SJSA1 (cell line): Measurements from ENCODE around the gene PRRT2. TPM values are rescaled to one million over a fixed set of nuclear protein-coding genes. Genes with fewer than 3 reads are reported as not detected.

ENCODE experiments used
- DNase-seq, 2 experiments: peaks; one replicate each; pipeline ENCODE4 v3.0.0-alpha.2; 2015 to 2020; ENCODE audit warnings: low spot score in 2 of 2, low read depth in 1 of 2
- H3K27ac ChIP-seq: fragments of 250-450 bp; sonication (Bioruptor Pico); 2 replicates; pipeline ENCODE4 v1.5.1; 2020; ENCODE audit warnings: mild to moderate bottlenecking, moderate library complexity
- H3K27me3 ChIP-seq: fragments of 250-450 bp; sonication (Bioruptor Pico); replicated peaks from 2 replicates; pipeline ENCODE4 v1.5.1; 2020; ENCODE audit warnings: mild to moderate bottlenecking, moderate library complexity
- H3K36me3 ChIP-seq: fragments of 250-450 bp; sonication (Bioruptor Pico); 2 replicates; pipeline ENCODE4 v1.5.1; 2020; ENCODE audit warnings: mild to moderate bottlenecking
- H3K4me1 ChIP-seq: fragments of 250-450 bp; sonication (Bioruptor Pico); replicated peaks from 2 replicates; pipeline ENCODE4 v1.6.1; 2021; ENCODE audit warnings: mild to moderate bottlenecking
- H3K4me3 ChIP-seq: fragments of 250-450 bp; sonication (Bioruptor Pico); 2 replicates; pipeline ENCODE4 v1.5.1; 2020; ENCODE audit warnings: mild to moderate bottlenecking
- H3K9me3 ChIP-seq: fragments of 250-450 bp; sonication (Bioruptor Pico); replicated peaks from 2 replicates; pipeline ENCODE4 v1.5.1; 2020; ENCODE audit warnings: mild to moderate bottlenecking
- total RNA-seq: library from RNA; depleted of rRNA; stranded (reverse); fragments of >200 nt; shearing (Covaris generic); gene quantifications from 2 replicates; pipeline ENCODE4 v1.2.3, GENCODE V29; 2014

The PRRT2 gene
- total RNA-seq, 1 experiment from 2014 or later: 0.11 TPM

DNA sequence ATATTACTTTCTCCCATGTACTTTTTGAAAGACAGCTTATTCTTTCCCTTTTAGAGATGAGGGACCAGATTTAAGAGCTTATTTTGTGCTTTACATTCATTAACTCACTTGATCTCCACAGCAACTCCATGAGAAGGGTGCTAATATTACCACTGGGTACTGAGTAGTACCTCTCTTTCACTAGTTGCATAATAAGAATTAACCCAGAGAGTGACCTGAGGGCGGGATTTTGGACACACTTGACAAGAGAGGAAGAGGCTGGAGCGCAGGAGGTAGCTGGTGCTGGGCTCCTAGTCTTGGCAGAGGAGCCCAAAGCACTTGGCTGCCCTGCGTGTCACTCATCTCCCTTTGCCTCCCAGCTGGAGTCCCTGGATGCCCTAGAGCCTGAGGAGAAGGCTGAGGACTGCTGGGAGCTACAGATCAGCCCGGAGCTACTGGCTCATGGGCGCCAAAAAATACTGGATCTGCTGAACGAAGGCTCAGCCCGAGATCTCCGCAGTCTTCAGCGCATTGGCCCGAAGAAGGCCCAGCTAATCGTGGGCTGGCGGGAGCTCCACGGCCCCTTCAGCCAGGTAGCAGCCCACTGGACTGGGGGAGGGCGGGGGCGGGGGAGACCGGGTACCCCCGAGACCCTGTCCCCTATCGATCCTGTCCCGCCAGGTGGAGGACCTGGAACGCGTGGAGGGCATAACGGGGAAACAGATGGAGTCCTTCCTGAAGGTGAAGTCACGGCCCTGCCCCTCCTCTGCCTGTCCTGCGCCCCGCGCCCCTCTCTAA is 7.3 kb upstream of the PRRT2 start:
- Histone ChIP-seq H3K9me3 (no peaks in the 10 kb centered on the region), H3K36me3 (peaks cover 81% of the 10 kb centered on the region), H3K4me3 (peak overlapping the region; percentile 47), H3K4me1 (peaks cover 32% of the 10 kb centered on the region), H3K27me3 (no peaks in the 10 kb centered on the region), H3K27ac (peak overlapping the region; percentile 95)
- DNase-seq: peak in 1 of 2 experiments; percentile 27

DNA sequence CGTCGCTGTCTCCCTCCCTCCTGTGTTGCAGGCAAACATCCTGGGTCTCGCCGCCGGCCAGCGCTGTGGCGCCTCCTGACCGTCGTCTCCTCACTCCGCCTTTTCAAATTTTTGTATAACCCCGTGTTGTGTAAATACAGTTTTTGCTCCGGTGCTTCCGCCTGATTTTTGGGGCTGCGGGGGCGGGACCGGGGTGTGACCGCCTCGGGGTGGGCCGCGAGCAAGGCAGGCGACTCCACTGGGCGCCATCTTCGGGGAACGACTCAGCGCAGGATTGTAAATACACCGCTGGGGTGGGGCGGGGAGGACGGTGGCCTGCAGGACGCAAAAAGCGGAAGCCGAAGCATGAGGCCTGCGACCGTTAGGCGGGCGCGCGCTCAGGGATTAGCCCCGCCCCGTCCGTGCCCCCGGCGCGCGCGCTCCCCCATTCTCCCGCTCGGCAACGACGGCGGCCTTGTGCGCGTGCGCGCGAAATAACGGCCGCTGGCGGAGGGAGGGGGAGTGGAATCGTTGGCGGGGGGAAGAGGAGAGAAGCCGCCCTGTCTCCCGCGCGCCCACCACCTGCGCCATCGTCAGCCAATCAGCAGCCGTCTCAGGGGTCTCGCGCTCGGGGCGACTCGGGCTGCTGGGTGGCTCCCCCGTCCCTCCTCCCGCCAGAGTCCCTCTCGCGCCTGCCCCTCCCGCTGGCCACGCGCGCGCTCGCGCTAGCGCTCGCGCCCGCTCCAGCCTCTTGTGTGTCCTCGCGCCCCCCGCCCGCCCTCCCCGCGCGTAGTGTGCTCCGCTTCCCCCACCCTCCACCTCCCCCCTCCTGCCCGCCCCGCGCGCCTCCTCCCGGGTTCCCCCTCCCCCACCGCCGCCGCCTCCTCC is 6.5 kb upstream of the PRRT2 start:
- Histone ChIP-seq H3K4me3 (peak overlapping the region; percentile 47), H3K4me1 (peaks cover 39% of the 10 kb centered on the region), H3K9me3 (no peaks in the 10 kb centered on the region), H3K27me3 (no peaks in the 10 kb centered on the region), H3K36me3 (peaks cover 81% of the 10 kb centered on the region), H3K27ac (peak overlapping the region; percentile 95)
- peak; percentile 98 to 99 for DNase-seq

DNA sequence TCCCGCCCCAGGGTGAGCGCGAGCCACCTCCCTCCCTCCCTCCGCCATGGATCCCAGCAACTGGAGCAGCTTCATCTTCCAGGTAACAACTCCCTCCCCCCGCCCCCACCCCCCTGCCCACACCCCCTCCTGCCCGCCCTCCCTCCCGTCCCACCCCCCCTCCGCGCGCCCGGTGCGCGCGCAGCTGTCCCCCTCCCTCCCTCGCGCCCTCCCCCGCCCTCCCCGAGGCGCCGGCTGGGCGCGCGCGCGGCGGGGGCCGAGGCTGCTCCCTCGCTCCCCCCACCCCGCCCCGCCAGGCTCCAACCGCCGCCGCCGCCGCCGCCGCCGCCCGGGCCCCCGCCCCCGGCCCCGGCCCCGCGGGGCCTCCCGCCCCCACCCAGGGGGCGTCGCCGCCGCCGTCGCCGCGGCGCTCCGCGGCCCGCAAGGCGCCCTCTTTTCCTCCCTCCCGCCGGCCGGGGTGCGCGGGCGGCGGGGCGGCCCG is 5.9 kb upstream of the PRRT2 start, which contains the start of gene MAZ:
MAZ (plus strand) TSS at position 431 of the 481 bp plus-strand sequence. CDS start 173 bp downstream, outside the sequence.
- H3K9me3 ChIP-seq: no peaks in the 10 kb centered on the region
- peak within 1 kb of the TSS; percentile 58 for H3K4me3 ChIP-seq
- H3K36me3 ChIP-seq: peaks cover 79% of the 10 kb centered on the region
- H3K4me1 ChIP-seq: peaks cover 45% of the 10 kb centered on the region
- peak within 1 kb of the TSS; percentile 95 for H3K27ac ChIP-seq
- H3K27me3 ChIP-seq: no peaks in the 10 kb centered on the region
- DNase-seq: peak in 1 of 2 experiments; percentile 95

DNA sequence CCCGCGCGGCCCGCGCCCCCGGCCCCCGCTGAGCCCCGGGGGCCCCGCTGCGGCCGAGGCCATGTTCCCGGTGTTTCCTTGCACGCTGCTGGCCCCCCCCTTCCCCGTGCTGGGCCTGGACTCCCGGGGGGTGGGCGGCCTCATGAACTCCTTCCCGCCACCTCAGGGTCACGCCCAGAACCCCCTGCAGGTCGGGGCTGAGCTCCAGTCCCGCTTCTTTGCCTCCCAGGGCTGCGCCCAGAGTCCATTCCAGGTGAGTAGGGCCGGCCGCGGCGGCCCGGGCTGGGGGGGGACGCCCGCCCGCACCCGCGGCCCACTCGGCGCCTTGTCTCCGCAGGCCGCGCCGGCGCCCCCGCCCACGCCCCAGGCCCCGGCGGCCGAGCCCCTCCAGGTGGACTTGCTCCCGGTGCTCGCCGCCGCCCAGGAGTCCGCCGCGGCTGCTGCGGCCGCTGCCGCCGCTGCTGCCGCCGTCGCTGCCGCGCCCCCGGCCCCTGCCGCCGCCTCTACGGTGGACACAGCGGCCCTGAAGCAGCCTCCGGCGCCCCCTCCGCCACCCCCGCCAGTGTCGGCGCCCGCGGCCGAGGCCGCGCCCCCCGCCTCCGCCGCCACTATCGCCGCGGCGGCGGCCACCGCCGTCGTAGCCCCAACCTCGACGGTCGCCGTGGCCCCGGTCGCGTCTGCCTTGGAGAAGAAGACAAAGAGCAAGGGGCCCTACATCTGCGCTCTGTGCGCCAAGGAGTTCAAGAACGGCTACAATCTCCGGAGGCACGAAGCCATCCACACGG is 5.2 kb upstream of the PRRT2 start:
- Histone ChIP-seq H3K4me1 (peaks cover 51% of the 10 kb centered on the region), H3K9me3 (no peaks in the 10 kb centered on the region), H3K4me3 (peak overlapping the region; percentile 58), H3K27me3 (no peaks in the 10 kb centered on the region), H3K36me3 (peaks cover 72% of the 10 kb centered on the region), H3K27ac (peak overlapping the region; percentile 67)
- peak; percentile 52 to 79 for DNase-seq

DNA sequence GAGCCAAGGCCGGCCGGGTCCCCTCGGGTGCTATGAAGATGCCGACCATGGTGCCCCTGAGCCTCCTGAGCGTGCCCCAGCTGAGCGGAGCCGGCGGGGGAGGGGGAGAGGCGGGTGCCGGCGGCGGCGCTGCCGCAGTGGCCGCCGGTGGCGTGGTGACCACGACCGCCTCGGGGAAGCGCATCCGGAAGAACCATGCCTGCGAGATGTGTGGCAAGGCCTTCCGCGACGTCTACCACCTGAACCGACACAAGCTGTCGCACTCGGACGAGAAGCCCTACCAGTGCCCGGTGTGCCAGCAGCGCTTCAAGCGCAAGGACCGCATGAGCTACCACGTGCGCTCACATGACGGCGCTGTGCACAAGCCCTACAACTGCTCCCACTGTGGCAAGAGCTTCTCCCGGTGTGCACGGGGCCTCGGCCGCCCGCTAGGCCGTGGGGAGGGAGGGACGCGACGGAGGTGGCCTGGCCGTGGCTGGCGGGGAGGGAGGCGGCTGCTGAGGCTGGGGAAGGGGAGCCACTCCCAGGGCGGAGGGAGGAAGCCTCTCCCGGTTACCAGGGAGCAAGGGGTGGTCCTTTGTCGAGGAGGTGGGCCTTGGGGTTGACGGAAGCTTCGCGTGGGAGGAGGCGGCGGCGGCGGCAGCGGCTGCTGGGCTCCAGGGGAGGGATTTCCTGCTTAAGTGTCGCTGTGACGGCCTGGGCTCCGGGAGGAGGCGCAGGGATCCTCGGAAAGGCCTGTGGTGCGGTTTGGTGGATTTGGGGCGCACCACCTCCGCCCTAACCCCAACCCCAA is 4.4 kb upstream of the PRRT2 start:
- Histone ChIP-seq H3K4me3 (peak overlapping the region; percentile 58), H3K27me3 (no peaks in the 10 kb centered on the region), H3K4me1 (peaks cover 59% of the 10 kb centered on the region), H3K36me3 (peaks cover 64% of the 10 kb centered on the region), H3K27ac (peak overlapping the region; percentile 20), H3K9me3 (no peaks in the 10 kb centered on the region)
- DNase-seq: peak; percentile 89 to 93

DNA sequence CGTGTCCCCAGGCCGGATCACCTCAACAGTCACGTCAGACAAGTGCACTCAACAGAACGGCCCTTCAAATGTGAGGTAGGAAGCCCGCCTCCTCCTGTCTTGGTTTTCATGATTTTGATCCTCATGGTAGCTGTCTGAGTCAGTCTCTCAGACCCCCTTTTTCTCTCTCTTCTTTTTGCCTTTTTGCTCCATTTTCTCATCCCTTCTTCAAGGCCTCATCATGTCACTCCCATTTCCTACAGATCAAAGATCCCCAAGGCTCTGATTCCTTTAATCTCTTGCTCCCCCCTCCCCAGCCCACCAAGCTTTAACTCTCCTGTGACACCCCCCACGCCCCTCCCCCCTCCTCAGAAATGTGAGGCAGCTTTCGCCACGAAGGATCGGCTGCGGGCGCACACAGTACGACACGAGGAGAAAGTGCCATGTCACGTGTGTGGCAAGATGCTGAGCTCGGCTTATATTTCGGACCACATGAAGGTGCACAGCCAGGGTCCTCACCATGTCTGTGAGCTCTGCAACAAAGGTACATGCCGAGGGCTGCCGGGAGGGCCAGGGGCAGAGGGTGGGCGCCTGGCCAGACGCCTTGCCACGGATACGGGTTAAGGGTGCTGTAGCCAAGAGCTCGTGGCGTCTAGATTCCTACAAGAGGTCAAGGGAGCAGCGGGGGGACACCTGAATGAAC is 3.6 kb upstream of the PRRT2 start:
- peak overlapping the region; percentile 58 for H3K4me3 ChIP-seq

DNA sequence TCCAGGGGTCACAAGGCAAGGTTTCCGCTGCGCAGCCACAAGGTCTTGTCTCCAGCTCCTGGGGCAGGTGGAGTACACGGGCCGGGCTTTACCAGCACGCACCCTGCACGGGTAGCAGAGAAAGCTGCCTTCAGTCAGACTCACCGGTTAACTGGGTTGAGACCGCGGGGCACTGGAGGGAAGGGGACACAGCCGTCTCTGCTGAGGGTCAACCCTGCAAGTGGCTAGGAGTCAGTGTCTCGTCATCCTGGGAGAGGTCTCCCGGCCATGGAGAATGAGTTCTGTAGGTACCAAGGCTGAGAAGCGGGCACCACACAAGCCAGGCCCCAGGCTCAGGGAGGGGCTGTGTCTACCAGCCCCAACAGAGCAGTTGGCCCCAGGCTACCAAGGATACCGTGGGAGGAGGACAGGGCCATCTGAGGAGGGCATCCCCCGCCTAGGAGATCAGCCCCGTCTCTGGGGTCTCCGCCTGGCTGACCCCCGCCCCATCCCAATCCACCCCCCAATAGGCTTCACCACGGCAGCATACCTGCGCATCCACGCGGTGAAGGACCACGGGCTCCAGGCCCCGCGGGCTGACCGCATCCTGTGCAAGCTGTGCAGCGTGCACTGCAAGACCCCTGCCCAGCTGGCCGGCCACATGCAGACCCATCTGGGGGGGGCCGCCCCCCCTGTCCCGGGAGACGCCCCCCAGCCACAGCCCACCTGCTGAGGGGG is 2.8 kb upstream of the PRRT2 start:
- DNase-seq: no peak
- Histone ChIP-seq H3K9me3 (no peaks in the 10 kb centered on the region), H3K27me3 (no peaks in the 10 kb centered on the region), H3K4me3 (peak overlapping the region; percentile 58), H3K27ac (no peak overlapping the region), H3K4me1 (peaks cover 63% of the 10 kb centered on the region), H3K36me3 (peaks cover 48% of the 10 kb centered on the region)

More for the DNA sequence above, 3.6 kb upstream of the PRRT2 start:
- Histone ChIP-seq H3K9me3 (no peaks in the 10 kb centered on the region), H3K27ac (peak overlapping the region; percentile 20), H3K36me3 (peaks cover 57% of the 10 kb centered on the region), H3K4me1 (peaks cover 63% of the 10 kb centered on the region), H3K27me3 (no peaks in the 10 kb centered on the region)
- DNase-seq: no peak

DNA sequence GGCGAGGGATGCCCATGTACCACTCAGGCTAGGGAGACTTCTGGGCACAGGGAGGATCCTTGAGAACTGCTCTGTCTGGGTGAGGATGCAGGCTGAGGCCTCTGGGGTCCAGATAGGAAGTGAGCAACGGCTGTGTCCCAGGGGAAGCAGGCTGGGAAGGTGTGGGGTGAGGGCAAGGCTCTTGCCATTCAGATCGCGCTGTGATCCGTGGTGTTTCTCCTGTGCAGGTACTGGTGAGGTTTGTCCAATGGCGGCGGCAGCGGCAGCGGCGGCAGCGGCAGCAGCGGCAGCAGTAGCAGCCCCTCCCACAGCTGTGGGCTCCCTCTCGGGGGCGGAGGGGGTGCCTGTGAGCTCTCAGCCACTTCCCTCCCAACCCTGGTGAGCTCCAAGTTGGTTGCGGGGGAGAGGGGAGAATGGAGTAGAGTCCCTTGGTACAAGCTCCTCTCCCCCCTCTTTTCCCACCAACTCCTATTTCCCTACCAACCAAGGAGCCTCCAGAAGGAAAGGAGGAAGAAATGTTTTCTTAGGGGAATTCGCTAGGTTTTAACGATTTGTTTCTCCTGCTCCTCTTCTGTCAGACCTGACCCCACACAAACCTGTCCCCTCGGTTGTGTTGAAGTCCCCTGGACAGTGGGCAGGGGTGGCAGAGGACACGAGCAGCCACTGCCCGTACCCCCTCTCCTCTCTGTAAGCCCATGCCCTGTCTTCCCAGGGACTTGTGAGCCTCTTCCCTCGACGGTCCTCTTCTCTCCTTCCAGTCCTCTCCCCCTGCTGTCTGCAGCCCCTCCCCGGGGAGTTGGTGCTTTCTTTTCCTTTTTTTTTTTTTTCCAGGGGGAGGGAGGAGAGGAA is 1.9 kb upstream of the PRRT2 start:
- H3K4me1 ChIP-seq: peaks cover 57% of the 10 kb centered on the region
- H3K27ac ChIP-seq: no peak overlapping the region
- no peak for DNase-seq
- no peaks in the 10 kb centered on the region for H3K27me3 ChIP-seq
- no peaks in the 10 kb centered on the region for H3K9me3 ChIP-seq
- peaks cover 39% of the 10 kb centered on the region for H3K36me3 ChIP-seq
- no peak overlapping the region for H3K4me3 ChIP-seq

DNA sequence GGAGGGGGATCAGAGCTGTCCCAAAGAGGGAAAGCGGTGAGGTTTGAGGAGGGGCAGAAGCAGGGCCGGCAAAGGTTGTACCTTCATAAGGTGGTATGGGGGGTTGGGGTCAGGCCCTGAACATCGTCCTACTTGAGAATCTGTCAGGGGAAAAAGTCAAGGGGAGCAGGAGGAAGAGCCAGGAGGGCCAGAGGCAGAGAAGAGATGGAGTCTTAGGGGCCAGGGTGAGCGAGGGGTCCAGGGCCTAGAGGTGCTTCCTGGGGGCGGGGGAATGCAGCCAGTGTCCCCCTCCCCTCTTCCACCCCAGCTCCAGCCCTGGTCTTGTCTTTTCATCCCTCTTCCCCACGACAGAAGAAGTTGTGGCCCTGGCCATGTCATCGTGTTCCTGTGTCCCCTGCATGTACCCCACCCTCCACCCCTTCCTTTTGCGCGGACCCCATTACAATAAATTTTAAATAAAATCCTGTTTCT is 1.3 kb upstream of the PRRT2 start:
- peak in 1 of 2 experiments; percentile 17 for DNase-seq
- peaks cover 38% of the 10 kb centered on the region for H3K36me3 ChIP-seq
- no peaks in the 10 kb centered on the region for H3K9me3 ChIP-seq
- H3K27me3 ChIP-seq: no peaks in the 10 kb centered on the region
- H3K4me3 ChIP-seq: no peak overlapping the region
- peaks cover 60% of the 10 kb centered on the region for H3K4me1 ChIP-seq
- H3K27ac ChIP-seq: no peak overlapping the region

DNA sequence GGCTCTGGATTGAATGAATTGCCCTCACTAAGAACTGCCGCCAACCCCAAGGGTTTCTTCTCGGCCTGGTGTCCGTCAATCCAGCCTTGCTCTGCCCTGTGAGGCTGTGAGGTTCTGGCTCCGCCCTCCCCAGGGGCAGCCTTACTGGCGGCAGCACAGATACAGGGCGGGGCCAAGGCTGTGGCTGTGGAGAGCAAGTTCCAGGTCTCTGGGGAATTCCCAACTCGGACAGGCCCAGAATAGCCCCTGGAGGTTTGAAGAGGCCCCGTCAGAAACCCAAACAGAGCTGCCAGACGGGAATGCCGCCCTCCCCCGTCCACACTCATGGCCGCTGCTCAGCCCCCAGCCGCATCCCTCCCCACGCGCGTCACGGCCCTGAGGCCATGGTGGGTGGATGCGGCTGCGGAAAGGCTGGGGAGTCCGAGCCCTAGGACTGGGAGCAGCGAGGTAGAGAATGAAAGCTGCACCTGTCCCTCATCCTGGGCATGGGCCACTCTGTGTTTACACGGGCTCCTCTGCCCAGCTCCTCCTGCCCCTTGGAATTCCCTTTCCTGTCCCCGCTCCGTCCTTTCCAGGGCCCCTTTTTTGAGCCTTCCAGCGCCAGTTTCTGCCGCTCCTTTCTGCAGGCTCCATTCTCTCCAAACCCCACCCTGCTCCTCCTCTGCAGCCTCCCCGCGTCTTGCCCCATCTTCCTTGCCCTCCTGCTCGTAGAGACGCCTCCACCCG is 660 bp upstream of the PRRT2 start:
- peak; percentile 93 to 99 for DNase-seq
- H3K4me3 ChIP-seq: peak overlapping the region; percentile 40
- H3K9me3 ChIP-seq: no peaks in the 10 kb centered on the region
- peaks cover 61% of the 10 kb centered on the region for H3K4me1 ChIP-seq
- H3K27me3 ChIP-seq: no peaks in the 10 kb centered on the region
- peak overlapping the region; percentile 50 for H3K27ac ChIP-seq
- peaks cover 41% of the 10 kb centered on the region for H3K36me3 ChIP-seq
